ENCODE data around the gene SCIN.

- TF ChIP-seq CTCF (IDR thresholded peaks at IDR 0.05) = no peak
- no peak for TF ChIP-seq EZH2 (IDR thresholded peaks at IDR 0.05; ENCODE audit: borderline replicate concordance, insufficient read depth, low read depth, low read length, poor library complexity, severe bottlenecking)
Measured at GRCh38 chr7:12661581-12661980, 91.1 kb downstream of the SCIN start.
